Measurements from ENCODE around the gene ANP32A.

Gene ANP32A

DNA sequence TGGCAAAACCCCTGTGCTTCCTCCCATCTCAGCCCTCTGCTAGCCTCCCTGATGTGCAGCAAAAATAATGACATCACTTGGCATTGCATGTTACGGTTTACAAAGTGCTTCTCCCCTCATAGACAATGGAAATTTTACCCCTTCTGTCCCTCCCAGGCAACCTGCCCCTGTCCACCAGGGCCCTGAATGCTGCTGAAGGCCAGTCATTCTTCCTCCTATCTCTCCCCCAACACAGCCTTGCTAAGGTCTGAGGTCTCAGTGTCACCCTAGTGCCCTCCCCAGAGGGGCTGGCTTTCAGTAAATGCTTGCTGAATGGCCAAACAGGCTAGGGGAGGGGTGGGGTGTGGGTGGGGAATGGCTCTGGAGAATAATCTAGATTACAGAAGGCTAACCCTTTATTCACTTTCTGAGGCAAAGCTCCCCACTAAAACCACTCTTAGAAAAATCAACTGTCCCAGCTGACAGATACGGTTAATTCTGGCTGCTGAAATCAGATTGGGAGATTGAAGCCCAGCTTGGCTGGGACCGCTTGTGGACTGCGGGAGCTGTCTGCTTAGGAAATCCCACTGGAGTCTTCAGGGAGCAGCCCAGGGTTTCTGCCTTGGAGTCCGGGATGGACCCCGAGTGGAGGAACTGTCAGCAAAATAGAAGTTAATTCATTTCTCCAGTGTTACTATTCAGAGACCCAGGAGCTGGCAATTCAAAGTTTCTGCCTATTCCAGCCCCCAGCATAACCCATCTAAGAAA lies 22.9 kb downstream of the ANP32A start:
- no peak for DNase-seq

DNA sequence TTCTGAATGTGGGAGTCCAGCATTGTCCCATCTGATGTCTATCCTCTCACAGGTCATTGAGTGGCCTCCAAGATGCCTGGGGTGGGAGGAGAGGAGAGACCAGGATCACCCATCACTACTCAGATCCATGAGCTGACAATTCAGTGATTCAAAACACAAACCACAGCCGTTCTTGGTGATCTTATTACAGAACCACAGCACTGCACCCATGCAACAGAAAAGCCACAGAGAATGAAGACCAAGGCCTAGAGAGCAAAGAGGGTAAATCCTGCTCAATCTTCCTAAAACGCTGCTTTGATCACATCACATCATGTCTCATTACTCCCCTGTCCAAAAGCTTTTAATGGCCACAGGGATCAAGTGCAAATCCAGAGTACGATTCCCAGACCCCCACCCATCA lies 23.5 kb downstream of the ANP32A start:
- no peak for DNase-seq

DNA sequence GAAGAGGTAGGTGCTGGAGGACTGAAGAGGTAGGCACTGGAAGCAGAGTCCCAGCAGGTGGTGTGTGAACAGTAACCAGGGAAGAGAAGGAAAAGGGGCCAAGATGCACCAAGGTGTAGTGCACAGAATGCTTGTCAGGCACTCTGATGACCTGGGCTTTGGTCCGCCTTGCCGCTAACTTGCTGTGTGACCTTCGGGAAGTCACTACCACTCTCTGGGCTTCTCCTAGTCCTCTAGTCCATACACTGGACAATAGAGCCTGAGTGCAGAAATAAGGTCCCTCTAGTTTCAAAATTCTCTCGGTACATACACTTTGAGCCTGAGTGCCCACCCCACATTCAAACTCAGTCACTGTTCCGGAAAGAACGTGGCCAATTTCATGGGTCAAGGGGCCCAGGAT lies 24.1 kb downstream of the ANP32A start:
- DNase-seq = no peak

DNA sequence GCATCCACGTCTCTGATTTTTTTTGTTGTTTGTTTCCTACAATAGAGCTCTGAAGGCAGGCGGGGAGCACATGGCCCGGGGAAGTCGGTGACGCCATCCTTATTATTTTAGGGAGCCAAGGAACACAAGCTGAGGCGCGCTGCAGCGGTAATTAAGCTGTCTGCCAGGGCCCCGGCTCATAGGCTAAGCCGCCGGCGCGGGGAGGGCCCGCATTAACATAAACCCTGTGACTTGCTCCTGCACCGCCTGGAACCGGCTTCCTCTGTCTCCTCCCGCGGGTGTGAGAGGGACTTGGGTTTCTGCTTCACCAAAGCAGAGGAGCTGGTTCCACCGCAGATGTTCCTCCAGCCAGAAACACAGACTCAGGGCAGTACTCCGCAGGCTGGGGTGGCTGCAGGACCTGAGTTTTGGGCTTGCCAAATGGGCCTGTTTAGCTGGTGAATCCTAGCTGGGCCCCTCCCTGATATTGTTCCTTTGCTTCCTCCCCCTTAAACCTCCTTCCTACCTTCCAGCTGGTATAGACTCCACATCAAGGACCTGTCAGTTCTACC lies 25.3 kb downstream of the ANP32A start:
- no peak for DNase-seq

DNA sequence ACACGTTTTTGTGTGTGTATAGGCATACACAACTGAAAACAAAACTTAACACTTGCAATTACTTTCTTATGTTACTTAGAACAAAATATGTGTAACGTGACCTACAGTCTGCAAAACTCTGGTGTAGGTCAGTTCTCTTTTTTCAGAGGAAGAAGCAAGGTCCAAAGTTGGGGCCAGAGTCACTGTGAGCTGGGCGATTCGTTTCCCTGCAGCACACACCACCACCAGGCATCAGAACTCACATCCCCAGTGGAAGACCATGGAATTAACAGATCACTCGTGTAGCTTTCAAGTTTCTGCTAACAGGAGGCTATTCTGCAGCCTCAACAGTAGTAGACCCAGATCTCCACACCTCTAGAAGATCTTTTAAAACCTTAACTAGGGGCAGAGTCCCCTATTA lies 25.8 kb downstream of the ANP32A start:
- DNase-seq = no peak

DNA sequence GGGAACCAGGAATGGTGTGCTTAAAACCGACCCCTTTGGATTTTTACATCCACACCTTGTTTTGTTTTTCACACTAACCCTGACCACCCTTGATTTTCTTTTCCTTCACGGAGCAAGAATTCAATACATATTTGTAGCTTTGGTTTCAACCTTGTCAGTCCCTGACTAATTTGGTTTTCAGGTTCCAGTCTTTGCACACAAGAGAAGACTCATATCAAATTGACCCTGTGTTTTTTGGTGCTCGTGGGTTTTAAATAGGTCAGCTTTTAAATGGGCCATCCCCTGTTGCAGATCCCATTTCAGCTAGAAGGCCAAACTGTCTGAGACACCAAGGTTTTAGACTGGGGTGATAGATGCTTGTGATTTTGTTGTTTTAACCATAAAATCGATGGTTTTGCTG lies 26.4 kb downstream of the ANP32A start:
- no peak for DNase-seq

DNA sequence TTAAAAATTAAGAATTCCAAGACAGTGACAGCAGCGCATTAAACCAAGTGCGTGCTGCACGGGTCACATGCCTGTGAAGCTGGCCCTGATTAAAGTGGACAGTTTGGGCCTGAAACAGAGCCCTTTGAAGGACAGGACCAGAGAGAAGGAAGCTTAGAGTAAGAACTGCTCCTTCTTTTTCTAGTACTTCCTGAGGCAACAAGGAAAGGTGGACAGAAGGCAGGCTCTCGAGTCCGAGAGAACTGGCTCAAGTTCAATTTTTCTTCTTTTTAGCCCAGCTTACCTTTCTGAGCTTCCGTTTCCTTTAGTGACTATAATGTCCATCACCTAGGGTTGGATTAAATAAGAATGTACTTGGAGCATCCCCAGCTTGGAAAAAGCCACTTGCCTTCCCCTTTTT lies 26.9 kb downstream of the ANP32A start:
- no peak for DNase-seq

DNA sequence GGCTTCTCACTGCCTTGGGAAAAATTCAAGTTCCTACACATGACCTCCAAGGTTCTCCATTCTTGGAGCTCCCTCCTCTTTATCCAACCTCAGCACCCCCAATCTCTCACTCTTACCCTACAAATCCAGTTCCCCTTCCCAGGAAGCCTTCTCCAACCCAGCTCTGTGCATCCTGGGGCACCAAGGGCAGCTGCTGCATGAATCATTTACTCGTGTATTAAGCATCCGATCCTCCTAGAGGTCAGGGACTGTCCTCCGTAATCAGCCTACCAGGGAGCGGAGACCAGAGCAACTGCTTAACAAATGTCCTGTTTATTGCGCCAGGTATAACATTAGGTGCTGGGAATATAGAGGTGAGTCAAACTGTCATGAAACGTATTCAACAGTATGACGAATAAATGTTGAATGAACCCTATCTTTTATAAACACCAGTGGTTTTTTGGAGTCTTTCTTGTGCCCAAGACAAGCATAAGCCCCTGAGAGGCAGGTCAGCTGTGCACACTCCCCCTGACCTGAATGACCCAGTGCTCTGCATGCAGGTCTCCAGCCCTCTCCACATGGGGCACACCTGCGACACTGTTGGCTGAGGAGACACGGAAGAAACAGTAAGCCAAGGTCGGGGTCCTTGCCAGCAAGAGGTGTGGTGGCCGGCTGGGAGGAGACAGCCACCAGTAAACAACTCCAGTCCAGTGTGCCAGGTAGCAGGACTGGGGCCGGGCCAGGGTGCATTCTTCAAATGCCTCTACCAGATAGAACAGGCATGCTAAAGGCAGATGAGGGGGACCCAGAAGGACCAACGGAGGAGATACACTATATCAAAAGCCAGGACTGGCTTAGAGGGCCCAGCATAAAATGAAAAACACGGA lies 27.6 kb downstream of the ANP32A start:
- no peak for DNase-seq

DNA sequence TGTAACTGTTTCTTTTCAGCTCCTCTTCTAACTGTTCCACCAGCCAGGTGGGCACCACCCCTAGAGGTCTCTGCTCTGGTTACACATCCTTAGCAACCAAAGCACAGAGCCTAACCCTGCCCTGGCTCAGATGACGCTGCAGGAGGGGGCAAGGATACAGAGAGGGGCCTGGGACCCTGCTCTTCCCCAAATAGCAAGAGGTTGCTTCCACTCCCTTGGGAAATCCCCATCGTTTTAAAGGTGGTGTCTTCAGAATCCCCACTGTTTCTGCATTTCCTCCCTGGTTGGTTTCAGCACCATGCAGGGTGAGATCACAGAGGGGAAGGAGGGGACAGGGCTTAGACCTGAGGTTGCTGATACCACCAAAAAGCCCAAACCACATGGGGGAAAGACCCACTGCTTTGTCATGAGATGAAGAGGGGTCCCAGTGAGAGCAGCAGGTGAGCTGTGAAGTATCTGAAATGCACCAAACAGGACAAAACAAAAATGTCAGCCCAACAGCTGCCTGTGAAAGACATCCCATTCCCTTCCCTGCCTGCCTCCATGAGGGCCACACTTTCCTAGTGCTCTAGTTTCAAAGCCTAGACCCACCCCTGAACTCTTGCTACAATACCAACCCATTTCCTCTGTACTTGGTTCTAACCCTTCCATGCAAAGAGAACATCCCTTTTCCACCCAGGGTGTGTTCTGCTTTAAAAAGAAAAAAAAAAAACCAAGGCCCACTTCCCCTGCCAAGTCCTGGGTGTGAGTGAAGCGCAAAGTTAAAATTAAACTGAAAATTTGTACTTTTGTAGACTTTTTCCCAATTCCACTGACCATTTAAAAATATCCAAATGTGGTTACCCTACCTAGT lies 29.0 kb downstream of the ANP32A start:
- DNase-seq = no peak

DNA sequence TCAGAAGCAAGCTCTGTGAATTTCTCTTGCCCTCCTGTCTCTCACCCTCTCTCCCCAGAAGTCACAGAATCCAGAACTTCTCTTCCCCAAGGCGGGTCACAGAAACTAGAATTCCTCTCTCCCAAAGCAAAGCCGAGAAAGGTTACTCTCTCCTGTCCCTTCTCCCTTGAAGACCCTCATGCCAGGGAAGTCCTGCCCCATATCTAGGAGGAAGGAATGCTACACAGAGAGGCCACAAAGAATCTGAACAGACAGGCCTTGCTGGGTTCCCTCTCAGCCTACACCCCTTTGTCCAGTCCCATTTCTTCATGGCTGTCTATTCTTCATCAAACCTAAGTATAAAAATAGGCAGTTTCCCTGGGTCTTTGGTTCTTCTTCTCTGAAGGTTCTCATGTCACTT lies 29.8 kb downstream of the ANP32A start:
- DNase-seq = no peak

DNA sequence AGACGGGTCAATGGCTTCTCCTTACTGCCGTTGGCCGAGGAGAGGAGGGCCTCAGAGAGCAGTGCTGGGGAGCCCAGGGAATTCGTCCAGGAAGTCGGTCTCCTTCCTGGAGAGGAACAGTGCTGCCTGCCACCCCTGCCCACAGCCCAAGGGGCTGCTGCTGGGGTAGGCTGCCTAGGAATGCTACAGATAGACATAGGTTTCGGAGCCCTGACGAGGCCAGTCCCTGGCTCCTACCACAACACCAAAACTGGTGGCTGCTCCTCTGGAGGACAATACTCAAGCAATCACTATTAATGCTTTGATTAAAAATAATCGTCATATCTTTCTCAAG lies 30.5 kb downstream of the ANP32A start:
- DNase-seq = no peak

DNA sequence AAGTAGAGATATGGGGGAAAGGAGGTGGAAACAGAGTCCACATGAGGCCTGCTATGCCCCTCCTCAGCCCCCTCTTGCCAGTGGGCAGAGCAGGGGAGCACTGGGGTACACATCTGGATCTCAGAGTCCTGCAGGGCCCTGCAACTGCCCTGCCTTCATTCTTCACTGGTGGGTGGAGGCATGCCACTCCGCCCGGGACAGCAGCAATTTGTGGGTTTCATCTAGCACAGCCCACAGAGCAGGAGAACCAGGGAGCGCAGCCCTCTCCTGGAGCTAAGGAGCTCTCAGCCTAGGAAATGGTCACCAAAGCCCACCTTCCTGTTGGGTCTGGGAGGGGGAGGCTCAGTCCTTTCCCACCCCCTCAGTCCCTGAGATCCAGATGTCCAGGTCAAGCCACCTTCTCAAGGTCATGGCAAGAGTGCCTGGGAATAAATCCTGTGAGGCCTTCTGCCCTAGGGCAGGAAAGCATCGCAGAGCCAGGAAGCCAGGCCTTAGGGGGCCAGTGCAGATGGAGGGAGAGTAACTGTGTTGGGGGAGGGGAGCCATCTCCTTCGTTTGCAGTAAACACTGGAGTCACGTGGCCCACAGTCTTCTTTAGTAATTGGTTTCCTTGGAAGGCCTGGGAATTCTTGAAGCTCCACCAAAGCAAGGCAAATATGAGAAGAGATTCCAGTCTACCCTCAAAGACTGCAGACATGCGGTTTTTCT lies 31.0 kb downstream of the ANP32A start:
- no peak for DNase-seq

DNA sequence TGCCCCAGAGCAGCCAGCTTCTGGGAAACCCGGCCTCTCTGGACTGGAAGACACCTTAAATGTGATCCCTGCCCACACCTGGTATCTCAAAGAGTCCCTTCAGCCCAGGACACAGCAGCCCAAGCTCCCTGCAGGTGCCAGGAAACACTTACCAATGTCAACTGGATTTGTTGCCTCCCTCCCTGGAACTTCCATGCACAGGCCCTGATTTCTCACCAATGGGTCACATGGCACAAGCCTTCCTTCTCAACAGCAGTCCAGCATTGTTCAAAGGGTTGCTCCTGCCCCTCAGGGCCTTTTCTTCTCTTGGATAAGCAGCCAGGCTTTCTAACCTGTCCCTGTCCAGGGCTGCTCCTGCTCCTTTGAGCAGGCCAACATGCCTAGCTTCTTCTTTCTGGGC lies 31.6 kb downstream of the ANP32A start:
- no peak for DNase-seq

DNA sequence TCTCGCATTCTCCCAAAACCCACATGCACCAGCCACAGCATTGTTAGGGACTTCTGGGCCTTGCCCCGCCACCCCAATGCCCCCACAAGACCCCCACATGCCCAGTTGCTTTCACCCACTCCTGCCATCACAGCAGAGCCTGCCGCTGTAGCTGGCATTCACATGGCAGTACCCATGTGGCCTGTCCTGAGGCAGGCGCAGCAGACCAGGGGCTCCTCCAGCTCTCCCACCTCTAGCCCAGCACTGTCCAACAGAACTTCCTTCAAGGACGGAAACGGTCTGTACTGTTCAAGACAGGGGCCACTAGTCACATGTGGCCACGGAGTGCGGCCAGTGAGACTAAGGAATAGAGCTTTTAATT lies 32.5 kb downstream of the ANP32A start:
- DNase-seq = no peak

DNA sequence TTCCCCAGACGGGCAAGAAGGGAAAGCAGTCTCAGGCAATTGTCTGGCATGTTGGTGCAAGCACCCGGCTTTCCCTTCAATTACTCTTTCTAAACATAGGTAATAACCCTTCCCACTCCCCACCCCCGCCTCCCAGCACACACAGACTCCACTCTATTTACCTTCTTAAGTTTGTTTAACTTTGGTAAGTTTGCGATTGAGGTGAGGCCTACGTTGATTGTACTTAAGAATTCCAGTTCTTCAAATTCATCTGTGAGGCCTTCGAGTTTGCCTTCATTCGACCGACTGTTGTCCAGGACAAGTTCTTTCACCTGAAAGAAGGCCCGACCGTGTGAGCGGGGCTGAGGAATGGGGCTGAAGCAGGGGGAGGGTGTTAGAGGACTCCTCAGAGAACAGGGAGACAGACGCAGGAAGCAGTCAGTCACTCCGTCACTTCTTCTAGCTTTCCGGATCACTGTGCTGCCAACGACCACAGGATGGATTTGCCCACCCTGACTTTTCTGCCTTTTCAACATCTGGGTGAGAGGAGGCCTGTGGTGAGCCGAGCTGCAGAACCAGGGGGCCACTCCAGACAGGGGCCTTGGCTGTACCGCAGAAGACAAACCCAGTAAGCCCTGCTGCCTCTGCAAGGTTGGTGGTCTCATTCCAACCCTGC lies 33.0 kb downstream of the ANP32A start:
- DNase-seq = no peak

DNA sequence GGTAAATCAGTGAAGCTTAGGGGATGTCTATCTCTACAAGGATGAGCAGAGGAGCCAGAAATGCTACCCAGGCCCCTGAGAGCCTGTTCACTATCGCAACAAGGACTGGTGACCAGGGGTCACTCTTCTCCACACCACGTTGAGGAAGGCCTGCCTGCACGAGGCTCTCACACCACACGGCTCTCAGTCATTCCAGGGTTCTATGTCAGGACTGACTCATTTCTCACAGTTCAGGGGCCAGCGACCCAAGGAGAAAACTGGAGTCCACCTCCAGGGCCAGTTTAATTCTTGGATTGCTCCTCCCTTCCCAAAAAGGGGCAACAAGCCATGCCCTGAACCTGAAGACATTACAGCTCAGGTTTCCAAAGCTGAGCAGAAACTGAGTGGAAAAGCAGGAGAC lies 33.9 kb downstream of the ANP32A start:
- DNase-seq = no peak

DNA sequence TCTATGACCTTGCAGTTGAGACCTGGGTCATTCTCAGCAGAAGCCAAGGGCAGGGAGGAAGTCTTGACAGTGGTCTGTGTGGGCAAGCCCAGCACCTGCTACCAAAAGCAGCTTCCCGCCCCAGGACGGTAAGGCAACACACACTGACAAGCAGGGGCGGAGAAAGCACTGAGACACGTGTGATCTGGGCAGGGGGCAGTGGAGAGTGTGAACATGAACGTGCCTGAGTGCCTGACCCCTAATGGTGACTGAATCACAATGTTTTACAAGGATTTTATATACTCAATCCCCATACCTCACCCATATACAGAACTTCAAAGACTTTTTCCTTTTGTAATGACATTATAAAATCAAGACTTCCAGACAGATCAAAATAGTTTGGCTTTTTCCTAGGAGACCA lies 35.2 kb downstream of the ANP32A start:
- no peak for DNase-seq

DNA sequence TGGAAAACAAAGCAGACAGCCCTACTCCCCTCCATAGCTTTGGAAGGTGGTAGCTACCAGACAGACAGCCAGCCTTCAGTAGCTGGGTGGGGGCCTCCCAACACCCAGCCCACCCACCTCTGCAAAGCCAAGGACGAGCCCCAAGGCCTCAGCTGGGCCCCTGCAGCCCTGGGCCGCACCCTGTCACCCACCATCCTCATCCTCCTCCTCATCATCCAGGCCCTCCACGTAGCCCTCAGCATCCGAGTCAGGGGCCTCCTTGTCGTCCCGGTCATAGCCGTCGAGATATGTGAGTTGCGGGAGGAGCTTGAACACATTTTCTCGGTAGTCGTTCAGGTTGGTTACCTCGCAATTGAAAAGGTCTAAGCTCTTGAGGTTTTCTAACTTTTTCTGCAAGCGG lies 36.5 kb downstream of the ANP32A start:
- no peak for DNase-seq

DNA sequence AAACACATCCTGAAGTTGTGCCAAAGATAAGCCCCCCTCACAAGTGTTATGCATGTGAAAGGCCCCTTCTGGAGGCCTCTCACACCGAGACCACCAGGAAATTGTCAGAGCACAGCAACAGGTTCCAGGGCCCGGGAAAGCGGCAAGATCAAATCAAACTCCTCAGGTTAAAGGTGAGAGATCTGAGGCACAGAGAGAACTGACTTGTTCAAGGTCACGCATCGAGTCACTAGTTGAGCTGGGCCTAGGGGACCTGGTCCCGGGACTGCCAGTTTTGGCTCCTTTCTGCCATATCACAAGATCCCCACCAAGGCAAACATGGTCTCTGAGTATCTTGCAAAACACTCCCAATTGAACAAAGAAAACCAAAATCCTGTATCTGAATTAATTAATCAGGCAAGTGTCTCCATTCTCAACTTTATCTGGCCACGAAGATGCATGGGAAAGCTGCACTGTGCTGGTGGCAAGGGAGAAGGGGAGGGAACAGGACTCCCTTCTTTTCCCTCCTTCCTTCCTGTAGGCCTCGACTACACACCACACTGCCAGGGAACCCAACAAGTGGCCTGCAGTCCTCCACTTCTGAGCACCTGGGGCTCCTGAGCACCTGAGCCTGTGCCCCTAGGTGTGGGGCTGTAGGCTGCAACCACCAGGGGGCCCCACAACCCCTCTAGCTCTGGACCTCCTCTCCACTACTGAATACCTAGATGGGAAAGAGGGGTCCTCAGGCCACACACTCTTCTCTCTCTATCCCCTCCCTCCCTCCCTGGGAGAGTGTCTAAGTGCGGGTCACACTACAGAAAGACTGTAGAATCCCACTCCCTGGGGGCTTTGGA lies 37.3 kb downstream of the ANP32A start:
- DNase-seq = no peak

DNA sequence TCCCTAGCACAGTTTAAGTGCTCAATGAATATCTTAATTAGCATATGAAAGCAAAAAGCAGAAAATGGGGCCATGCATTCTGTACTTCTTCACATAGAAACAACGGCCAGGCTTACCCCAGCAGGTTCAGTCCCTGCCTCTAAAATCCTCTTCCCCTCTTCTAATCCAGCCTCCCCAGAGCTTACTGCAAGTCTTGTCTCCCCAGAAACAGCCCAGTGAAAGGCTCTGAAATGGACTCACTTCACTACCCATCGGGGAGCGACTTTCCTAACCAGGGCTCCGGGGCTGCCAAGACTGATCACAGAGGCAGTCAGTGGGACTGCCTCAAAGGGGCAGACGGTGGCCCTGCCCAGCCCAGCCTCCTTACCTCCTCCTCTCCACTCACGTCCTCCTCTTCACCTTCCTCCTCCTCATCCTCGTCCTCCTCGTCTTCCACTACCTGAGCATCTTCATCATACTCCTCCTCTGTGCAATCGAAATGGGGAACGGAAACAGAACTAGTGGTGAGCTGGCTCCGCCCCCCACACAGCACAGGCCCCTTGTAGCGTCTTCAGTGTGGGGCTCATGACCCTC lies 38.0 kb downstream of the ANP32A start:
- DNase-seq = no peak

All from KG1 (cell line).